Natural killer cell (primary cell): ENCODE measurements around the gene SH3GL1. TPM values are rescaled to one million over a fixed set of nuclear protein-coding genes. Genes with fewer than 3 reads are reported as not detected.

Source experiments
- ATAC-seq, 3 donors: fragments of 150-1000 bp in 2 of 3; fragments of 200-7000 bp in 1 of 3; cut with Tn5 transposase; 1 replicate in 1 of 3; 2 replicates in 2 of 3; pipeline ENCODE4 v1.10.0; 2021; ENCODE audit warnings: mild to moderate bottlenecking in 2 of 3, moderate library complexity in 2 of 3
- DNase-seq, 2 donors: peaks; one replicate each; pipeline versions ENCODE4 v3.0.0 to v3.0.0-alpha.2; 2013 to 2021; ENCODE audit warnings: mixed read lengths in 1 of 2
- H3K27ac ChIP-seq: one replicate; pipeline ENCODE4 v1.5.1; 2013; ENCODE audit warnings: mild to moderate bottlenecking, low read length
- H3K27me3 ChIP-seq: one replicate; pipeline ENCODE4 v1.6.1; 2013; ENCODE audit warnings: low read length; ENCODE audit not compliant: control insufficient read depth, insufficient read depth
- H3K36me3 ChIP-seq: one replicate; pipeline ENCODE4 v1.6.1; 2013; ENCODE audit warnings: low read length; ENCODE audit not compliant: control insufficient read depth, insufficient read depth
- H3K4me1 ChIP-seq: one replicate; pipeline ENCODE4 v1.6.1; 2013; ENCODE audit warnings: low read length; ENCODE audit not compliant: control insufficient read depth, insufficient read depth
- H3K4me3 ChIP-seq: one replicate; pipeline ENCODE4 v1.5.1; 2013; ENCODE audit warnings: low read length
- H3K9me3 ChIP-seq: one replicate; pipeline ENCODE4 v1.6.1; 2013; ENCODE audit warnings: low read length; ENCODE audit not compliant: control insufficient read depth, insufficient read depth
- H3K27ac Mint-ChIP-seq, 2 donors: one replicate each; pipeline ENCODE4 v1.8.0; 2022; ENCODE audit warnings: mild to moderate bottlenecking in 2 of 2, mixed read lengths in 2 of 2, moderate library complexity in 1 of 2
- H3K27me3 Mint-ChIP-seq, 2 donors: one replicate each; pipeline ENCODE4 v1.8.0; 2022; ENCODE audit warnings: low read depth in 2 of 2, mixed read lengths in 2 of 2
- H3K36me3 Mint-ChIP-seq: one replicate; pipeline ENCODE4 v1.8.0; 2022; ENCODE audit warnings: mixed read lengths
- H3K4me1 Mint-ChIP-seq, 2 donors: one replicate each; pipeline ENCODE4 v1.8.0; 2022; ENCODE audit warnings: mixed read lengths in 2 of 2
- H3K4me3 Mint-ChIP-seq: one replicate; pipeline ENCODE4 v1.8.0; 2022; ENCODE audit warnings: mild to moderate bottlenecking, moderate library complexity, mixed read lengths
- H3K9me3 Mint-ChIP-seq, 2 donors: one replicate each; pipeline ENCODE4 v1.8.0; 2022; ENCODE audit warnings: mixed read lengths in 2 of 2
- WGBS: methylation state at CpG from one replicate; pipeline ENCODE4 v1.1.7; 2013; ENCODE audit warnings: missing lambda C conversion rate; ENCODE audit not compliant: insufficient coverage; 5-methylcytosine and 5-hydroxymethylcytosine counted together
- intact Hi-C: fragments of 100-400 bp; cut with micrococcal nuclease; formaldehyde crosslinking; loops from one replicate; pipeline ENCODE4 v1.14.2; 2022
- total RNA-seq, 4 donors: library from RNA; stranded (reverse); fragments of 120-200 nt in 1 of 4; gene quantifications; one replicate each; pipeline versions ENCODE4 v1.2.3 to v1.2.4, GENCODE V29; 2013 to 2022
- TF ChIP-seq, protein P1 (sequence below): fragments of 200-600 bp; IDR thresholded peaks from one replicate; pipeline ENCODE4 v1.8.0; 2022; ENCODE audit warnings: antibody characterized with exemption

The SH3GL1 gene
- total RNA-seq, 3 donors from 2014 or later (not counting 1 experiment from before 2014, with no cell fraction given), result 43.9 to 55.7 (median 49.2) TPM

DNA sequence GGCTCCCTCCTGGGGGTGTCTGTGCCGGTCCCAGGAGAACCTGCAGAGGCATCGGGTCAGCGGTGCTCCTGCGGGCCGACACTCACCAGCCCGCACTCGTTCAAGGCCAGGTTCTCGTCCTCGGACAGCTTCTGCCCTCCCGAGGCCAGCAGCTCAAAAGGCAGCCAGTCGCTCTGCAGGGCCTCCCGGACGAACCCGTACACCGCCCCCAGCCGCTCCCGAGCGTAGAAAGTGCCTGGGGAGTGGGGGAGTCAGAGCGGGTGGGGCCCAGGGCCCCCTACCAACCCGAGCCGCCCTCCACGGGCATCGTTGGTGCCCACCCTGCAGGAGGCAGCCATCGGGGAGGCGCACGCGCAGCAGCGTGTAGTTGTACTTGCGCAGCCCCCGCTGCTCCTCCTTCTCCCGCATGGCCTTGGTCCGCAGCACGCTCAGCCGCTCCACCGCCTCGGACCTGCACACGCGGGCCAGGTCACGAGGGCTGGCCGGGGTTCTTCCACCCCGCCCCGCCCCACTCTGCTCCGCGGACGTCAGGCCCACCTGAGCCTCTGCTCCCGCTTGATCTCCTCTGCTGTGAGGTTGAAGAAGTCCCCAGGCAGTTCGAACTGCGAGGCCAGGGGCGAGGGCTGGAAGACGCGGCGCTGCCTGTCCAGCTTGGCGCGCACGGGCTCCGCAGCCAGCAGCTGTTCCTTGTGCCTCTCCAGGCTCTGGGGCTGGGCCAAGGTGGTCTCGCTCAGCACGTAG is 45.8 kb upstream of the SH3GL1 start:
- TF ChIP-seq, protein P1, sequence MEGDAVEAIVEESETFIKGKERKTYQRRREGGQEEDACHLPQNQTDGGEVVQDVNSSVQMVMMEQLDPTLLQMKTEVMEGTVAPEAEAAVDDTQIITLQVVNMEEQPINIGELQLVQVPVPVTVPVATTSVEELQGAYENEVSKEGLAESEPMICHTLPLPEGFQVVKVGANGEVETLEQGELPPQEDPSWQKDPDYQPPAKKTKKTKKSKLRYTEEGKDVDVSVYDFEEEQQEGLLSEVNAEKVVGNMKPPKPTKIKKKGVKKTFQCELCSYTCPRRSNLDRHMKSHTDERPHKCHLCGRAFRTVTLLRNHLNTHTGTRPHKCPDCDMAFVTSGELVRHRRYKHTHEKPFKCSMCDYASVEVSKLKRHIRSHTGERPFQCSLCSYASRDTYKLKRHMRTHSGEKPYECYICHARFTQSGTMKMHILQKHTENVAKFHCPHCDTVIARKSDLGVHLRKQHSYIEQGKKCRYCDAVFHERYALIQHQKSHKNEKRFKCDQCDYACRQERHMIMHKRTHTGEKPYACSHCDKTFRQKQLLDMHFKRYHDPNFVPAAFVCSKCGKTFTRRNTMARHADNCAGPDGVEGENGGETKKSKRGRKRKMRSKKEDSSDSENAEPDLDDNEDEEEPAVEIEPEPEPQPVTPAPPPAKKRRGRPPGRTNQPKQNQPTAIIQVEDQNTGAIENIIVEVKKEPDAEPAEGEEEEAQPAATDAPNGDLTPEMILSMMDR, result no peak
- Mint-ChIP-seq H3K4me3 (no peak overlapping the region), H3K27ac (no peak overlapping the region), H3K9me3 (no peaks in the 10 kb centered on the region), H3K36me3 (no peaks in the 10 kb centered on the region), H3K4me1 (peaks cover 0 to 5% of the 10 kb centered on the region in 2 donors), H3K27me3 (no peaks in the 10 kb centered on the region)
- Histone ChIP-seq H3K9me3 (no peaks in the 10 kb centered on the region), H3K27me3 (no peaks in the 10 kb centered on the region), H3K36me3 (peaks cover 53% of the 10 kb centered on the region), H3K27ac (no peak overlapping the region), H3K4me1 (no peaks in the 10 kb centered on the region), H3K4me3 (no peak overlapping the region)
- ATAC-seq (no peak), DNase-seq (no peak)
- 97% methylated on average over 58 of the region's 58 CpGs for WGBS
- intact Hi-C loops, result no loop called here

- DNase-seq (no peak), ATAC-seq (no peak)
- Histone ChIP-seq H3K9me3 (no peaks in the 10 kb centered on the region), H3K27me3 (no peaks in the 10 kb centered on the region), H3K27ac (no peak overlapping the region), H3K4me1 (no peaks in the 10 kb centered on the region), H3K36me3 (peaks cover 51% of the 10 kb centered on the region), H3K4me3 (no peak overlapping the region)
- WGBS, result 93% methylated on average over 36 of the region's 36 CpGs
- Mint-ChIP-seq H3K4me1 (peaks cover 0 to 5% of the 10 kb centered on the region in 2 donors), H3K27me3 (no peaks in the 10 kb centered on the region), H3K36me3 (no peaks in the 10 kb centered on the region), H3K9me3 (no peaks in the 10 kb centered on the region), H3K27ac (peak overlapping the region in 1 of 2 donors; percentile 48), H3K4me3 (no peak overlapping the region)
- intact Hi-C loops, result no loop called here
- TF ChIP-seq, protein P1, result no peak
These were observed 44.7 kb upstream of the SH3GL1 start for GRCh38 chr19:4444765-4445741.

DNA sequence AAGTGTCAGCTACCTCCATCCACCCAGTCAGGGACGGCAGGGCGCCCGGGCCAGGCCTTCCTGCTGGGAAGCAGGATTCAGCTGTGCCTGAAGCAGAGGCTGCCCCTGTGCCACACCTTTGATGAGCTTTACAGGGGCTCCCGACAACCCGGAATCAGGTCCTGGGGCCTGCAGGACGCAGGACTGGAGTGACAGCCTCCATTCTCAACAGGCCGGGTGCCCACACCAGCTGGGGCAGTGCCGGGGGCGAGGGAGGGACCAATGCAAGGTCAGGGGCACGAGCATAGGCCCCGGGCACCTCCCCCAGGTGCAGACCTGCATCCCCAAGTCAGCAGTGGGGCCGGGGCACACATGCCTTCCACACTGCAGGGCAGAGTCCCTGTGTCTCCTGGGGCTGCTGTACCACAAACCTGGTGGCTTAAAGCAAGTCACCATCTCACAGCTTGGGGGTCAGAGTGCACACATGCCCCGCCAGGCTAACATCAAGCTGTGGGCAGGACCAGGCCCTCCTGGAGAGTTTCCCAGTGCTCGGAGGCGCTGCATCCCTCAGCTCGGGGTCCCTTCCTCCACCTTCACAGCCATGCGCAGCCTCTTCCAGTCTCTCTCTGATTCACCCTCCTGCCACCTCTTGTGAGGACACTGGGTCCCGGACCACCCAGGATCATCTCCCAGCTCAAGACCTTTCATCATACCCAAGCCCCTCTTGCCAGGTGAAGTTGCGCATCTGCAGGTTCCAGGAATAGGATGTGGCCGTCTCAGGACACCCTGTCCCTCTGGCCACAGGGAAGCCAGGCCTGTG is 43.8 kb upstream of the SH3GL1 start:
- 93% methylated on average over 20 of the region's 20 CpGs for WGBS
- intact Hi-C loops, result no loop called here
- Mint-ChIP-seq H3K27ac (peak overlapping the region in 1 of 2 donors; percentile 48), H3K4me3 (no peak overlapping the region), H3K4me1 (peaks cover 0 to 5% of the 10 kb centered on the region in 2 donors), H3K9me3 (no peaks in the 10 kb centered on the region), H3K27me3 (no peaks in the 10 kb centered on the region), H3K36me3 (no peaks in the 10 kb centered on the region)
- Histone ChIP-seq H3K27ac (no peak overlapping the region), H3K4me3 (no peak overlapping the region), H3K9me3 (no peaks in the 10 kb centered on the region), H3K27me3 (no peaks in the 10 kb centered on the region), H3K36me3 (peaks cover 43% of the 10 kb centered on the region), H3K4me1 (no peaks in the 10 kb centered on the region)
- ATAC-seq (no peak), DNase-seq (no peak)
- TF ChIP-seq, protein P1, result no peak
